Colonic mucosa (tissue), 4 donors: Measurements from ENCODE around the gene POU6F2. TPM values are rescaled to one million over a fixed set of nuclear protein-coding genes. Genes with fewer than 3 reads are reported as not detected.

Experiments
- DNase-seq: peaks from one replicate; pipeline ENCODE4 v3.0.0-alpha.2; 2020
- H3K27ac ChIP-seq: fragments of 200-600 bp; one replicate; pipeline ENCODE4 v1.8.0; 2021
- H3K27me3 ChIP-seq: fragments of 200-600 bp; one replicate; pipeline ENCODE4 v1.8.0; 2021
- H3K36me3 ChIP-seq: fragments of 200-600 bp; one replicate; pipeline ENCODE4 v1.8.0; 2021
- H3K4me1 ChIP-seq: fragments of 200-600 bp; one replicate; pipeline ENCODE4 v1.8.0; 2021; ENCODE audit warnings: mild to moderate bottlenecking
- H3K4me3 ChIP-seq: fragments of 200-600 bp; one replicate; pipeline ENCODE4 v1.8.0; 2021
- H3K9ac ChIP-seq, 2 donors: one replicate each; pipeline ENCODE4 v1.7.0; 2013; ENCODE audit warnings: control low read depth in 2 of 2, low read depth in 2 of 2, low read length in 2 of 2
- H3K9me3 ChIP-seq: fragments of 200-600 bp; one replicate; pipeline ENCODE4 v1.8.0; 2021
- CTCF ChIP-seq: fragments of 200-600 bp; IDR thresholded peaks from one replicate; pipeline ENCODE4 v1.8.0; 2022; ENCODE audit warnings: antibody characterized with exemption, mild to moderate bottlenecking
- intact Hi-C: fragments of 100-400 bp; cut with DNase I; formaldehyde crosslinking; loops from one replicate; pipeline ENCODE4 v1.14.1; 2022
- total RNA-seq, 2 donors: library from RNA; stranded (reverse); fragmentation: NEBNext Ultra II Directional in 1 of 2; extraction: Animal tissue kit (Norgen Biotek cat#: 25700) in 1 of 2; gene quantifications; one replicate each; pipeline ENCODE4 v1.2.1, GENCODE V29; 2021
- donor health status: healthy.
- donor health status: DM: no; HTN: no; CAD: no.
- donor health status: DM: no; HTN: no; CAD: no.

Gene POU6F2
- total RNA-seq, 2 donors from 2014 or later, result 1.3 TPM; not detected in 1

- TF ChIP-seq CTCF, result no peak
- no peaks in the 10 kb centered on the region for H3K36me3 ChIP-seq
- no peaks in the 10 kb centered on the region for H3K4me1 ChIP-seq
- H3K27me3 ChIP-seq, result no peaks in the 10 kb centered on the region
- no peak overlapping the region for H3K9ac ChIP-seq
- H3K9me3 ChIP-seq, result no peaks in the 10 kb centered on the region
- H3K27ac ChIP-seq, result no peak overlapping the region
- no peak for DNase-seq
- intact Hi-C loops, result no loop called here
- no peak overlapping the region for H3K4me3 ChIP-seq
Observed at GRCh38 chr7:38955892-38956291, 21.8 kb upstream of the POU6F2 start.

GRCh38 chr7:38962028-38962427 is 15.7 kb upstream of the POU6F2 start:
- H3K27ac ChIP-seq, result no peak overlapping the region
- intact Hi-C loops, result no loop called here
- H3K4me3 ChIP-seq, result no peak overlapping the region
- no peaks in the 10 kb centered on the region for H3K36me3 ChIP-seq
- no peaks in the 10 kb centered on the region for H3K27me3 ChIP-seq
- no peak overlapping the region for H3K9ac ChIP-seq
- no peak for DNase-seq
- TF ChIP-seq CTCF, result no peak
- no peaks in the 10 kb centered on the region for H3K9me3 ChIP-seq
- H3K4me1 ChIP-seq, result no peaks in the 10 kb centered on the region

DNA sequence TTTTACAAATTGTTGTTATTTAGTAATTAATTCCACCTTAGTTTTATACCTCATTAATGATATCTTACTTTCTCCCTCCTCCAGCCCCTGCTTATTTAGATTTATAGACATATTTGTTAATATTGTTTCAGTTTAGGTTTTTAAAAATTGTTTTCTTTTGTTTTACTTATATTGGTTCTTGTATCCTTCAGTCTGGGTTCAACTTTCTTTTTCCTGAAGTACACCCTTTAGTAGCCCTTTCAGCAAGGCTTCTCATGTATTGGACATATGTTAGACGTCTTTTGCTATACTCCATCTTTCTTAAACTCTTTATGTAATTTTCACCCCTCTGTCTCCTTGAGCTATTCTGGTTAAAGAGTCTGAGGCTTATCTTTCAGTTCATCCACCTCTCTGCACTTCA is 12.8 kb upstream of the POU6F2 start:
- Histone ChIP-seq H3K4me3 (no peak overlapping the region), H3K27ac (no peak overlapping the region), H3K9me3 (no peaks in the 10 kb centered on the region), H3K9ac (no peak overlapping the region), H3K36me3 (no peaks in the 10 kb centered on the region), H3K27me3 (no peaks in the 10 kb centered on the region), H3K4me1 (no peaks in the 10 kb centered on the region)
- intact Hi-C loops, result no loop called here
- DNase-seq, result no peak
- no peak for TF ChIP-seq CTCF

- Histone ChIP-seq H3K9me3 (no peaks in the 10 kb centered on the region), H3K4me1 (no peaks in the 10 kb centered on the region), H3K27me3 (peaks cover 5% of the 10 kb centered on the region), H3K4me3 (no peak overlapping the region), H3K9ac (no peak overlapping the region), H3K27ac (no peak overlapping the region), H3K36me3 (no peaks in the 10 kb centered on the region)
- intact Hi-C loops, result no loop called here
- DNase-seq, result no peak
- TF ChIP-seq CTCF, result no peak
Observed at GRCh38 chr7:38973760-38974159, 3.9 kb upstream of the POU6F2 start.

DNA sequence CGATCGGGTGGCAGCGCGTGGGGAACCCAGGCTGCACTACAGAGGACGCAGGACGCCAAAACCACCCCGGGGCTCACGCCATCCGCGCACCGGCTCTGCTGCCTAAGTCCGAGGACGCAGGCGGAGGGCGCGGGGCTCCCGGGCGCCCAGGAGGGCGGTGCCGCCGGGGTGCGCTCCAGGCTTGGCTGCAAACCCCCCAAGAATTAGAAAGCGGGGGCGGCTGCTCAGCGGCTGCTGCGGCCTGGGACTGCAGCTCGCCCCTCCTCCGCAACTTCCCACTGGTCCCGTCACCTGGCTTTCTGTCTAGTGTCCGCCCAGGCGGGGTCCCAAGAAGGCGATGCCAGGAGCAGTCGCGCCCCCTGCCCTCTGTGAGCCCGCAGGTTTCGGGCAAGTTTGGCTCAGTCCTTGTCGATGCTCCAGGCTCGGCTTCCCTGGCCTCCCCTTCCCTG is 1.7 kb upstream of the POU6F2 start:
- Histone ChIP-seq H3K9ac (no peak overlapping the region), H3K4me1 (no peaks in the 10 kb centered on the region), H3K27ac (no peak overlapping the region), H3K27me3 (peaks cover 5% of the 10 kb centered on the region), H3K36me3 (no peaks in the 10 kb centered on the region), H3K9me3 (no peaks in the 10 kb centered on the region), H3K4me3 (no peak overlapping the region)
- intact Hi-C loops, result no loop called here
- no peak for DNase-seq
- TF ChIP-seq CTCF, result no peak

- Histone ChIP-seq H3K36me3 (no peaks in the 10 kb centered on the region), H3K4me1 (no peaks in the 10 kb centered on the region), H3K9ac (no peak overlapping the region), H3K4me3 (no peak overlapping the region), H3K9me3 (no peaks in the 10 kb centered on the region), H3K27ac (no peak overlapping the region), H3K27me3 (peaks cover 5% of the 10 kb centered on the region)
- no peak for TF ChIP-seq CTCF
- DNase-seq, result no peak
- intact Hi-C loops, result no loop called here
Observed at GRCh38 chr7:38978491-38978890, 782 bp downstream of the POU6F2 start.
